ENCODE data around the gene AHDC1.
A peak's percentile ranks its signal among the peaks of the same experiment; 100 is the strongest.

GRCh38 chr1:27626031-27626935, 22.3 kb upstream of the AHDC1 start:
- TF ChIP-seq CTCF (tag by site-specific recombination; IDR thresholded peaks at IDR 0.05): no peak
- no peak for TF ChIP-seq ZNF138 (tag by site-specific recombination; IDR thresholded peaks at IDR 0.05; ENCODE audit: borderline replicate concordance)
- peak; percentile 57 for TF ChIP-seq ZIC2 (tag by site-specific recombination; IDR thresholded peaks at IDR 0.05)
- TF ChIP-seq ATF2 (tag by site-specific recombination; IDR thresholded peaks at IDR 0.05; ENCODE audit: low read depth): no peak
- no peak for TF ChIP-seq ZNF623 (tag by site-specific recombination; IDR thresholded peaks at IDR 0.05)
- TF ChIP-seq ZNF155 (tag by site-specific recombination; IDR thresholded peaks at IDR 0.05): no peak
